SK-N-SH treated with all-trans-retinoic acid at 6 μM for 48 hours (cell line): ENCODE measurements around the gene SMIM14.

Experiments used
- ATAC-seq: fragments of 200-7000 bp; cut with Tn5 transposase; 3 replicates; pipeline ENCODE4 v1.9.1; 2020; ENCODE audit warnings: mild to moderate bottlenecking, moderate library complexity
- ARNTL ChIP-seq: fragments of 450-650 bp; formaldehyde crosslinking; IDR thresholded peaks from 2 replicates; pipeline ENCODE4 v1.5.0; 2020; ENCODE audit warnings: low read depth, mild to moderate bottlenecking, moderate library complexity, borderline replicate concordance
- CREB5 ChIP-seq: fragments of 250-450 bp; sonication (Bioruptor Pico); IDR thresholded peaks from 2 replicates; pipeline ENCODE4 v1.5.1; 2020; ENCODE audit warnings: low read depth, mild to moderate bottlenecking, moderate library complexity
- CSDC2 ChIP-seq: fragments of 250-450 bp; sonication (Bioruptor Pico); IDR thresholded peaks from 2 replicates; pipeline ENCODE4 v1.5.0; 2020; ENCODE audit warnings: mild to moderate bottlenecking, moderate library complexity
- ESRRG ChIP-seq: fragments of 250-450 bp; sonication (Bioruptor Pico); IDR thresholded peaks from 2 replicates; pipeline ENCODE4 v1.6.1; 2021; ENCODE audit warnings: mild to moderate bottlenecking
- GLIS3 ChIP-seq: fragments of 250-450 bp; sonication (Bioruptor Pico); IDR thresholded peaks from 2 replicates; pipeline ENCODE4 v1.5.0; 2020; ENCODE audit warnings: mild to moderate bottlenecking, moderate library complexity
- ISL1 ChIP-seq: fragments of 250-450 bp; sonication (Bioruptor Pico); IDR thresholded peaks from 2 replicates; pipeline ENCODE4 v2.1.2; 2022; ENCODE audit warnings: mild to moderate bottlenecking, moderate library complexity
- OSR1 ChIP-seq: fragments of 250-450 bp; sonication (Bioruptor Pico); IDR thresholded peaks from 2 replicates; pipeline ENCODE4 v1.8.0; 2022; ENCODE audit warnings: moderate library complexity, mild to moderate bottlenecking, inconsistent platforms
- POU6F1 ChIP-seq: fragments of 250-450 bp; sonication (Bioruptor Pico); IDR thresholded peaks from 2 replicates; pipeline ENCODE4 v1.8.0; 2021; ENCODE audit warnings: low read depth, mild to moderate bottlenecking, moderate library complexity, borderline replicate concordance
- PPARA ChIP-seq: fragments of 250-450 bp; sonication (Bioruptor Pico); IDR thresholded peaks from 2 replicates; pipeline ENCODE4 v1.5.0; 2020; ENCODE audit warnings: mild to moderate bottlenecking, borderline replicate concordance
- RARB ChIP-seq: fragments of 250-450 bp; sonication (Bioruptor Pico); IDR thresholded peaks from 2 replicates; pipeline ENCODE4 v1.8.0; 2021; ENCODE audit warnings: mild to moderate bottlenecking, moderate library complexity
- TCF4 ChIP-seq: fragments of 250-450 bp; sonication (Bioruptor Pico); IDR thresholded peaks from 2 replicates; pipeline ENCODE4 v1.8.0; 2021; ENCODE audit warnings: mild to moderate bottlenecking, moderate library complexity, borderline replicate concordance
- TOX ChIP-seq: fragments of 250-450 bp; sonication (Bioruptor Pico); IDR thresholded peaks from 2 replicates; pipeline ENCODE4 v1.8.0; 2021; ENCODE audit warnings: mild to moderate bottlenecking, moderate library complexity, borderline replicate concordance
- ZC3H10 ChIP-seq: fragments of 250-450 bp; sonication (Bioruptor Pico); IDR thresholded peaks from 2 replicates; pipeline ENCODE4 v1.5.1; 2021; ENCODE audit warnings: mild to moderate bottlenecking, moderate library complexity
- ZFP30 ChIP-seq: fragments of 450-650 bp; formaldehyde crosslinking; IDR thresholded peaks from 2 replicates; pipeline ENCODE4 v1.5.0; 2022; ENCODE audit warnings: mild to moderate bottlenecking, moderate library complexity
- ZNF565 ChIP-seq: fragments of 450-650 bp; formaldehyde crosslinking; conservative IDR thresholded peaks from 2 replicates; pipeline ENCODE4 v1.5.0; 2020; ENCODE audit warnings: low read depth, mild to moderate bottlenecking, moderate library complexity
- ZNF70 ChIP-seq: fragments of 450-650 bp; formaldehyde crosslinking; IDR thresholded peaks from 2 replicates; pipeline ENCODE4 v1.5.0; 2020; ENCODE audit warnings: mild to moderate bottlenecking, moderate library complexity
- ZNF8 ChIP-seq: fragments of 450-650 bp; formaldehyde crosslinking; IDR thresholded peaks from 2 replicates; pipeline ENCODE4 v1.5.0; 2020; ENCODE audit warnings: mild to moderate bottlenecking, moderate library complexity
- TF ChIP-seq, protein P1 (sequence below): fragments of 250-450 bp; sonication (Bioruptor Pico); IDR thresholded peaks from 2 replicates; pipeline ENCODE4 v1.8.0; 2020; ENCODE audit warnings: mild to moderate bottlenecking, moderate library complexity, borderline replicate concordance
- TF ChIP-seq, protein P2 (sequence below): fragments of 250-450 bp; sonication (Bioruptor Pico); IDR thresholded peaks from 2 replicates; pipeline ENCODE4 v1.5.1; 2021; ENCODE audit warnings: mild to moderate bottlenecking, moderate library complexity

Gene SMIM14

DNA sequence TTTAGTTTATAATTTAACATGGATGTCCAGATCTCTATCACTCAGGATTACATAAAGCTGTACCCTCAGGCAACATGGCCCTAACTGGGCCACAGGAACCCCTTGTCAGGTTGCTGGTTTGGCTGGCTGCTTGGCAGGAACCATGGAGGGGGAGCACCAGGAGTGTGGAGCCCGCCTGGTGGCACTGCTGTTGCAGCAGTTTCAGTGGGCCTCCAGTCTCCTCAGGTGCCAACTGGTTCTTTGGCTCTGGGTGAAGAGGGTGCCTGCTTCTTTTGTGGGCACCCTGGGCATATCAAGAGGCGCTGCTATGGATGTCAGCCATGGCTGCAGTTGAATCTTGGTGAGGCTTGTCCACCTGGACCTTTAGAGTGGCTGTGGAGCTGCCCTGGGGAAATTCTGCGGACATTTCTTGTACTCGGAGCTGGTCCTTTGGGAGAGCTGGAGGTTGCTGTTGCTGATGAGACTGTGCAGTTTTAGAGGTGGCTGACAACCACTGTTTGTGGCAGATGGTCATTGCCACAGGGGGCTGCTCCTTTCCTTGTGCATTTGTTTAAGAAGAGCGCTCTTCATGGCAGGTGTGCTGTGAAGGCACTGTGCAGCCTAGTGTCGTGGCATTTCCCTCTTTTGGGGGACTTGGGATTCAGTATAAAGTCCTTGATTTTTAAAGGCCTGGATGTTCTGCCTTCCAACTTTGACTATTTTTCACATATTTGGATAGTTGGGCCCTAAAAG lies 10.3 kb upstream of the SMIM14 start (continued):
- TF ChIP-seq ZFP30 = no peak
- TF ChIP-seq RARB = no peak
- no peak for TF ChIP-seq POU6F1 (CRISPR knock-in tag)
- no peak for TF ChIP-seq ZC3H10 (CRISPR knock-in tag)
- no peak for TF ChIP-seq CREB5 (CRISPR knock-in tag)
- no peak for TF ChIP-seq CSDC2 (CRISPR knock-in tag)
- no peak for TF ChIP-seq ZNF70 (CRISPR knock-in tag)
- no peak for TF ChIP-seq ARNTL
- TF ChIP-seq PPARA (CRISPR knock-in tag) = no peak
- no peak for TF ChIP-seq TOX
- TF ChIP-seq ESRRG = no peak

DNA sequence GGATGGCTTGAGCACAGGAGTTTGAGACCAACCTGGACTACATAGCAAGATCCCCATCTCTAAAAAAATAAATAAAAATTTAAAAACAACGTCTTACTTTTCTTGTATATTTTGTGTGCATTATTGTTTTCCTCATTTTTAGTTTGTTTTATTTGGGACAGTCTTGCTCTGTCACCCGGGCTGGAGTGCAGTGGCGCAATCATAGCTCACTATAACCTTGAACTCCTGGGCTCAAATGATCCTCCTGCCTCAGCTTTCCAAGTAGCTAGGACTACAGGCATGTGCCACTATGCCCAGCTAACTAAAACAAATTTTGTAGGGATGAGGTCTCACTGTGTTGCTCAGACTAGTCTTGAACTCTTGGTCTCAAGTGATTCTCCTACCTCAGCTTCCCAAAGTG lies 9.5 kb upstream of the SMIM14 start:
- no peak for ATAC-seq
- no peak for TF ChIP-seq GLIS3
- TF ChIP-seq PPARA (CRISPR knock-in tag) = no peak
- TF ChIP-seq, protein P1, sequence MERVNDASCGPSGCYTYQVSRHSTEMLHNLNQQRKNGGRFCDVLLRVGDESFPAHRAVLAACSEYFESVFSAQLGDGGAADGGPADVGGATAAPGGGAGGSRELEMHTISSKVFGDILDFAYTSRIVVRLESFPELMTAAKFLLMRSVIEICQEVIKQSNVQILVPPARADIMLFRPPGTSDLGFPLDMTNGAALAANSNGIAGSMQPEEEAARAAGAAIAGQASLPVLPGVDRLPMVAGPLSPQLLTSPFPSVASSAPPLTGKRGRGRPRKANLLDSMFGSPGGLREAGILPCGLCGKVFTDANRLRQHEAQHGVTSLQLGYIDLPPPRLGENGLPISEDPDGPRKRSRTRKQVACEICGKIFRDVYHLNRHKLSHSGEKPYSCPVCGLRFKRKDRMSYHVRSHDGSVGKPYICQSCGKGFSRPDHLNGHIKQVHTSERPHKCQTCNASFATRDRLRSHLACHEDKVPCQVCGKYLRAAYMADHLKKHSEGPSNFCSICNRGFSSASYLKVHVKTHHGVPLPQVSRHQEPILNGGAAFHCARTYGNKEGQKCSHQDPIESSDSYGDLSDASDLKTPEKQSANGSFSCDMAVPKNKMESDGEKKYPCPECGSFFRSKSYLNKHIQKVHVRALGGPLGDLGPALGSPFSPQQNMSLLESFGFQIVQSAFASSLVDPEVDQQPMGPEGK (CRISPR knock-in tag) = no peak
- TF ChIP-seq TOX = no peak
- TF ChIP-seq, protein P2, sequence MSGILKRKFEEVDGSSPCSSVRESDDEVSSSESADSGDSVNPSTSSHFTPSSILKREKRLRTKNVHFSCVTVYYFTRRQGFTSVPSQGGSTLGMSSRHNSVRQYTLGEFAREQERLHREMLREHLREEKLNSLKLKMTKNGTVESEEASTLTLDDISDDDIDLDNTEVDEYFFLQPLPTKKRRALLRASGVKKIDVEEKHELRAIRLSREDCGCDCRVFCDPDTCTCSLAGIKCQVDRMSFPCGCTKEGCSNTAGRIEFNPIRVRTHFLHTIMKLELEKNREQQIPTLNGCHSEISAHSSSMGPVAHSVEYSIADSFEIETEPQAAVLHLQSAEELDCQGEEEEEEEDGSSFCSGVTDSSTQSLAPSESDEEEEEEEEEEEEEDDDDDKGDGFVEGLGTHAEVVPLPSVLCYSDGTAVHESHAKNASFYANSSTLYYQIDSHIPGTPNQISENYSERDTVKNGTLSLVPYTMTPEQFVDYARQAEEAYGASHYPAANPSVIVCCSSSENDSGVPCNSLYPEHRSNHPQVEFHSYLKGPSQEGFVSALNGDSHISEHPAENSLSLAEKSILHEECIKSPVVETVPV (CRISPR knock-in tag) = no peak
- no peak for TF ChIP-seq CREB5 (CRISPR knock-in tag)
- no peak for TF ChIP-seq ZNF70 (CRISPR knock-in tag)
- no peak for TF ChIP-seq ZNF565 (CRISPR knock-in tag)
- TF ChIP-seq ZNF8 (CRISPR knock-in tag) = no peak
- TF ChIP-seq ESRRG = no peak
- TF ChIP-seq POU6F1 (CRISPR knock-in tag) = no peak
- TF ChIP-seq ISL1 = no peak
- TF ChIP-seq OSR1 (CRISPR knock-in tag) = no peak
- TF ChIP-seq RARB = no peak

- TF ChIP-seq ESRRG (no peak), TOX (no peak), ZNF565 (CRISPR knock-in tag) (no peak), ZFP30 (no peak), GLIS3 (no peak), TCF4 (CRISPR knock-in tag) (no peak), CSDC2 (CRISPR knock-in tag) (no peak), POU6F1 (CRISPR knock-in tag) (no peak), RARB (no peak), PPARA (CRISPR knock-in tag) (no peak), ZNF70 (CRISPR knock-in tag) (no peak)
- TF ChIP-seq, protein P2 (CRISPR knock-in tag) = no peak
- TF ChIP-seq, all 23 proteins: peak for 0
These were observed 4.4 kb upstream of the SMIM14 start for GRCh38 chr4:39642885-39643552.

More at GRCh38 chr4:39642885-39643552, 4.4 kb upstream of the SMIM14 start:
- ATAC-seq = no peak
